GM12891 (cell line): ENCODE results near the gene NOD2.

ENCODE experiments used
- POLR2A ChIP-seq: IDR thresholded peaks from 2 replicates; pipeline ENCODE4 v1.6.1; 2011; ENCODE audit warnings: low read depth, low read length, control low read depth
- POLR2AphosphoS5 ChIP-seq: IDR thresholded peaks from 2 replicates; pipeline ENCODE4 v1.6.1; 2011; ENCODE audit warnings: low read depth, low read length, control low read depth
- POU2F2 ChIP-seq: IDR thresholded peaks from 2 replicates; pipeline ENCODE4 v1.6.1; 2011; ENCODE audit warnings: low read depth, mild to moderate bottlenecking, control low read depth, low read length, moderate library complexity
- TAF1 ChIP-seq: IDR thresholded peaks from 2 replicates; pipeline ENCODE4 v1.6.1; 2011; ENCODE audit warnings: low read depth, low read length, control low read depth

DNA sequence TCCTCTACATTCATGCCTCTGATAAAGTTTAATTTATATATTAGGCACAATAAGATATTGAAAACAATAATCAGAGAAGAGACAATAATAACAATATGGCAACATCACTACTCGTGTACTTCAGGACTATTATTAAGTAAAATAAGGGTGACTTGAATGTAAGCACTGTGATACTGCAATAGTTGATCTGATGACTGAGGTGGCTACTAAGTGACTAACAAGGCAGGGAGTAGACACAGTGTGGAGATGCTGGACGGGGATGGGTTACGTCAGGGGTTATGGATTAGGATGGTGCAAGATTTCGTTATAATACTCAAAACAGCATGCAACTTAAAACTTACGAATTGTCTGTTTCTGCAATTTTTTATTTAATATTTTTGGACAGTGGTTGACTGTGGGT is 81.0 kb downstream of the NOD2 start:
- no peak for TF ChIP-seq POLR2A
- TF ChIP-seq POLR2AphosphoS5 = no peak
- TF ChIP-seq TAF1 = no peak
- no peak for TF ChIP-seq POU2F2
